Inflammatory macrophage treated with lipopolysaccharide for 4 hours (primary cell): ENCODE measurements around the gene STK26.
A peak's percentile ranks its signal among the peaks of the same experiment; 100 is the strongest.
"Not testable (repeated sequence)": the region's sequence is repeated elsewhere in the genome, so short reads cannot be mapped to it uniquely, and the experiment has no call there.

Experiments
- DNase-seq: peaks from one replicate; pipeline ENCODE4 v3.0.0-alpha.2; 2020

STK26 gene

DNA sequence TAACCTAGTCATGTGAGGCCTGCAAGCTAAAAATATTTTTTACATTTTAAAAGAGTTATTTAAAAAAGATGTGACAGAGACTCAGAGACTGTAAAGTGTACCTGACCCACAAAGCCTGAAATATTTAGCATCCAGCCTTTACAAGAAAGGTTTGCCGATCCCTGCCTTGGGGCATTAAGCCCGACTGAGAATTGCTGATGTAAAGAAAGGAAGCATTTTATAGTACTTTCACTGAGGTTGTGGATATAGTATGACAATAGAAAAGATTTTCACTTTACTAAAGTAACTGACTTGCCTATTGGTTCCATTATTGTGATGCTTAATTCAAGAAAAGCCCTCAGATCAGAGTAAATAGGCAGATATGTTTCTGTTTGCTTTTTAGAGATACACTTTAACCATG lies 17.0 kb downstream of the STK26 start:
- DNase-seq = no peak

DNA sequence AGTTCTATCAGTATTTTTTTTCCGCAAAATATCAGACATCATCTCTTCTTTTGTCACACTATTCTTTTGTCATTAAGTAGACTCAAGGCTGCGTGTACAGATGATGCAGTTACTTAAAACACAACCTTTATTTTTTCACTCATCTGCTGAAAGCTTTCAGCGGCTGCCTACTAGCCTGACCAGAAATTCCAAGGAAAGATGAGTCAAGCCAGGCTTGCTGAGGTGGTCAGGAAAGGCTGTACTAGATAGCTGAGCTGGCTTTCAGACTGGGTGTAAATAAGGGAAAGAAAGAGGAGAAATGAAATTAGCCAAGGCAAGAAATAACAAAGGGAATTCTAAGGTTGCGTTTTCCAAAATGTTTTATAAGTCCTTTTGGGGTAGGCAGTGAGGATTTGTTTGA lies 17.9 kb downstream of the STK26 start:
- no peak for DNase-seq

DNA sequence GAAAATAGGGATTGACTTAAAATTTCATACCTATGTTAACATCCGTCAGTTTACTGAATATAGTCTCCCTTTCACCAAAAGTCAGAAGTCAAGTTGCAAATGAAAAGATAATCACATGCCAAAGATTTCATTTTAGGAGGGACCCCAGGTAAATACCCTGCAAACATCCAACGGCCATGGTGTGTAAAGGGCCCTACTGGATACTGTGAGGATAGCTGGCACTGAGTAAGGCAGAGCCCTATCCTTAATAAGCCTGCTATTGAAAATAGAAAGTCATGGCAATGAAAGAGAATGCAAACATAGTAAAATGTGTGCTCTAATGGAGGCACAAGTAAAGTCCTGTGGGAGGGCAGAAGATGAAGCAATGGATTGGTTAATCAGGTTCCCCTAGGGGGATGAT lies 20.9 kb downstream of the STK26 start:
- peak; percentile 28 for DNase-seq

DNA sequence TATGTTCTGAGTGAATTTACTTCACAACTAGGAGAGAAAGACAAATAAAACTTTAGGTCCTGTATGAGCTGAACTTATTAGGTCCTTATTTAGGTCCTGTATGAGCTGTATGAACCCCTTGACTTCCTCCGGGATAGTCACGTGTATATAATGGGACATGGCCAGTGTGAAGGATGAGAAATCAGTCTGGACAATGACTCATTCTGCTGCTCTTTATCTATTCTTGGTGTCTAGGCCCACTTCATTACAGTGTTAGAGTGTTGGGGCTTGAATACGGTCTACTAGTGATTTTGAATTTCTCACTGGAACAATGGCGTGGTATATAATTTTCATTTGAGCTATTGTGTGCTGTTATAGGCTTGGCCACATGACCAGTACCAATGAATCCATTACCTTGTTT lies 21.9 kb downstream of the STK26 start:
- peak; percentile 38 for DNase-seq

DNA sequence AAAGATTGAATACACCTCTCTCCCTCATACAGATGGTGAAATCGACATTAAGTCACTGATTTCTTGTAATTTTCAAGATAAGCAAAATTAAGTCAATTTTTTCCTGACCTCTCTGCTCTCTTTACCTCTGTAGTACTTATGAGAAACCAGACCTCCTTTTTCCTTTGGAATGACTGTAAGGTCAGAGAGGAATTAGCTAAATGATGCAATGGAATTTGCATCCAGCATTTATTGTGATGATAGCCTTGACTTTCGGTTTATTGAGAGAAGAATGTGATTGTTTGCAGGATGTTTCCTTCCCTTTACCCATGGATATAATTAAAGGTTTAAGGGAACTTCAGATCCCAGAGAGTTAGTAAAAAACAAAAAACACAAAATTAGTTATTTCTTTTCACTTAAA lies 22.4 kb downstream of the STK26 start:
- no peak for DNase-seq

DNA sequence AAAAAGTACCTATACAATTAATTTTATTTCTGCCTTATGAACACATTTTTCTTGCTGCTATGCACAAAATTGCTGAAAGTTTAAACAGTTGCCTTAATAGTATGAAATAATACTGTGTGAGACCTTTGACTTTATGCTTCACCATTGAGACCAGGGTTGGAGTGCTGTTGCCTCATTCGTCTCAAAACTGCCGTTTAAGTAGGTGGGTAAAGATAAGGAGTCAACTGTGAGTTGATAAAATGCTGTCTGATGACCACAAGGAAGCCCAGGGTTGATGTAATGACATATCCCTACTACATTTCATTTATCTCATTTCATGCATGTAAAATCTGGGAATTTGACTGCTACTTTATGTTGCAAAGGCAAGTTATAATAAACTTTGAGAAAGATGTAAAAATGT lies 23.4 kb downstream of the STK26 start:
- no peak for DNase-seq

DNA sequence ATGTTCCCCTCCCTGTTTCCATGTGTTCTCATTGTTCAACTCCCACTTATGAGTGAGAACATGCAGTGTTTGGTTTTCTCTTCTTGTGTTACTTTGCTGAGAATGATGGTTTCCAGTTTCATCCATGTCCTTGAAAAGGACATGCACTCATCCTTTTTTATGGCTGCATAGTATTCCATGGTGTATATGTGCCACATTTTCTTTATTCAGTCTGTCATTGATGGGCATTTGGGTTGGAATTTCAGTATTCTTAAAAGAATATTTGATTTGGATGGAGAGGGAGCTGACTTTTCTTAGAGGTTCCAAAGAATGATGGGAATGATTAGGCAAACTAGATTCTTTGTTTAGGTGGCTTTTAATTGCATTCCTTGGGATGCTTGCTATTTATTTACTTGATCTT lies 28.7 kb downstream of the STK26 start:
- not testable (repeated sequence) for DNase-seq

DNA sequence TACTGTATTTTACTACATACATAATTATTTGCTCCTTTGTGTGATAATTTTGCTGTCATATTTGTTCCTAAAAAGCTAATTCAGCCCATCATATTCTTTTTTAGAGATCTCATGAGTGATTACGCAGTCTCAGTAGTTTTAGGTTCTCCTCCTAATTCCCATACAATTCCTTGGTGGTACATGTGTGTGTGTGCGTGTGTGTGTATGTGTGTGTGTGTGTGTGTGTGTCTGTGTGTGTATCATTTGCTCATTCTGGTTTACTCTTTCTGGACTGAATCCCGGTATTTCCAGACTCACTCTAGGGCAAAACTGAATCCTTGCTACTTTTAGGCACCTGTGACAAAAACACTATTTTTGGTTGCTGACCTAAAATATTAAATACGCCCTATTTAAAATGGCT lies 34.9 kb downstream of the STK26 start:
- no peak for DNase-seq

DNA sequence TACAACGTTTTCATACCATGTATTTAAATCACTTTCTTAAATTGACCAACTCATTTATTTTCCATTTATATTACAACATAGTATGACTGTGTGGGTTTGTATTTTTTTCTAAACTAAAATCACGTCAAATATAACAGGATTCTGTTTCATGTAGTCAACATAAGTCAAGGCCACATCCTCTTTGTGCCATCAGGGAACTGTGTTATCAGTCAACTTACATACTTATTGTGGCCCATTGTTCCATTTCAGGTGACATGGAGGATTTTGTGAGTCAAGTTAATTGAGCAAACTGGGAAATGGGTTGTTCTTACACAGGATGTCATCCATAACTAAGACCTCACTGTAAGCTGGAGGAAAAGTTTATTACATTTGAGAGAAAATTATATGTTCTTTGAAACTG lies 35.9 kb downstream of the STK26 start:
- DNase-seq = no peak

DNA sequence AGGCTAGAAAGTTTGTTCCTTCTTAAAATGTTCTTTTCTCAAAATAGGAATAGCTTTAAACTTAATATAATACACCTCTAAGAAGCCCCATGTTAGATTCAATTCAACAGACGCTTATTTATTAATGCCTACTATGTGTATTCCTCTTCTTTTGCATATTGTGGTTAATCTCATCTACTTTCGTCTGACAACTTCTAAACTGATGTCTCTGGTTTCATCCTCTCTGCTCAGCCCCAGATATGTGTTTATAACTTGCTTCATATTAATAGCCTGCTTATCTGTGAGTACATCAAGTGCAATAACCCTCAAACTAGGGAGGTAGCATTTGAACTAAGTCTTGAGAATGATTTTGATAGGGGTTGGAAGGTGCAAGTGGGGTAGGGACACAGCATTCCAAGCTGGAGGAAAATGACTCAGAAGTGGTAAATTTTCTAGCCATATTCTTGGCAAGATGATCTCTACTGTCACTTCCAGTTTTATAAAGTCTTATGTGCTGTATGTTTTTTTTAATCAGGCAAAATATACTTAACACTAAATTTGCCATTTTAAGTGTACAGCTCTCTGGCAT lies 37.0 kb downstream of the STK26 start:
- DNase-seq = no peak

DNA sequence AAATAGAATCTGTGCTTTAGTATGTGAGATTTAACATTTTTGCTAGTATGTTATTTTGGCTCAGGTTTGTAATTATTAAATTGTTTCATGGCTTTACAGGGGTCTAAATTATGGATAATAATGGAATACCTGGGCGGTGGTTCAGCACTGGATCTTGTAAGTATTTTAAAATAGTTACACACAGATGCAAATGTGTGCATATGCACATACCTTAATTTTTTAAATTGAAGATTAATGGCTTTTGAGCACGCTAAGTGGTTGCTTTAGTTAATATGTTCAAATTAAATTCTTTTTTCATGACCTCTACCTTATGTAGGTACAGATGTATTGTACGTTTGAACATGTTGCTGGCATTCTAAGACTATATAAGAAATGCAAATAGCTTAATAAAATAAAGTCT lies 40.2 kb downstream of the STK26 start:
- no peak for DNase-seq

DNA sequence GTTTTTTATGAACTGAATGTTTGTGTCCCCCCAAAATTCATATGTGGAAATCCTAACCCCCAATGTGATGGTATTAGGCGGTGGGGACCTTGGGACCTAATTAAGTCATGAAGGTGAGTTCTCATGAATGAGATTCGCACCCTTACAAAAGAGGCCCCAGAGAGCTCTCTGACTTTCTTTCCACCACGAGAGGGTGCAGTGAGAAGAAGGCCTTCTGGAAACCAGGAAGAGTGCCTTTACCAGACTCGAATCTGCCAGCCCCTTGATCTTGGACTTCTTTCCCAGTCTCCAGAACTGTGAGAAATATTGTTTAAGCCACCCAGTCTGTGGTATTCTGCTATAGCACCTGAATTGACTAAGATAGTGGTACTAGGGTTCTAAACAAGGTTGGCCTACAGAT lies 40.8 kb downstream of the STK26 start:
- DNase-seq = no peak

DNA sequence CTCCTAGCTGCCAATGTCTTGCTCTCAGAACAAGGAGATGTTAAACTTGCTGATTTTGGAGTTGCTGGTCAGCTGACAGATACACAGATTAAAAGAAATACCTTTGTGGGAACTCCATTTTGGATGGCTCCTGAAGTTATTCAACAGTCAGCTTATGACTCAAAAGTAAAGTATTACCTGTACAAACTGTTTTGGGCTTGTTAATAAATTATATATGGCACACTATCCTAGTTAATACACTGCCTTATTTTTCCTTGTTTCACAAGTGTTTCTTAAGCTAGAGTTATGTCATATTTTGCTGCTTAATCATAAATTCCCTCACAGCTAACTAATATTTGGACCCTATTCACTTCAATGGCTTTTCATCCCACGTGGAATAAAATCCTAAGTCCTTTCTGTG lies 45.3 kb downstream of the STK26 start:
- no peak for DNase-seq

DNA sequence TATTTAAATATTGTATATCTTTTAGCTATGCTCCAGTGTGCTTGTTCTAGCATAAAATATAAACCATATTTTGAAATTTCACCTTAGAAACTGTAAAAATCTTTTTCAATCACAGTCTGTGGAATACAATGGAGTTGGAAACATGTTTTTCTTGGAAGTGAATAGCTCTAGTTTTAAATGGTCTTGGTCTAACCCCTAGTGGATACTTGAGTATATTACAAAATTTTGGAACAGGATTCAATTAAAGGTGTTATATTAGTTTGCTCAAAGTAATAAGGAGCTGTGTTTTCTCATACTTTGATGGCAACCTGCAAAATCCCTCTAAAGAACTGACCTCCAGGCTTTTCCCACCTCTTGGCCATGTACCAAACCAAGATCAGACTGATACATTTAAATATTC lies 48.2 kb downstream of the STK26 start:
- no peak for DNase-seq

DNA sequence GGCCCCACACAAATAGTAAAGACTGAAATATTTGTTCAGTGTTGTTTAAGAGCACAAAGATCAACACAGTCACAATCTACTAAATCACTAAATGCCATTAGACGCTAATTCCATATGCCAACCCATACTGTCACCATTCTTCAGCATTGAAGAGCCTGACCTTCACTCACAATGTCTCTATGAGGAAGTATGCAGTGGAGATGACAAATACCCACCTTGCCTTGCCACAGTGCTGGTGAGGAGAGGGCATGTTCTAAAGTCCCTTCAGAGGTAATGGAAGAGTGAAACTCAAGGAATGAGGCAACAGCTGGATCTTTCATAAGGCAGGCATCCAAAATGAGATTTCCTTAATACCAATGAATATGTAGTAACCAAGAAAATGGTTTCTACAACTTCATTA lies 54.3 kb downstream of the STK26 start:
- peak; percentile 6 for DNase-seq

DNA sequence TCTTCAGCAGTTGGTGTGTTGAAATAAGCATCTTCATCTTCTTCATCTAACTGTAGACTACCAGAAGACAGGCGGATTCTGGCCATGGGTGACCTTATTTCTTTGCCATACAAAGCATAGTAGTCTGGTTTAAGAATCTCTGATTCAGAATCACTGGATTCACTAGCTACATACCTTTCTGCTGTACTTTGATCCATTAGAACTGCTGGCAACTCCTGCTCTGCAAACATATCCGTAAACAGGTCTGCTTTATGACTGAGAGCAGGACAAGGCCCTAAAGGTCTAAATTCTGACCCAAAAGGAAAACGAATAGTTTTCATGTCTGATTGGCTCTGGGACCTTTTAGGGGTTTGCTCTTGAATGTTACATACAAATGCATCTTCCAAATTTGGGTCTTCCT lies 54.8 kb downstream of the STK26 start:
- DNase-seq = no peak

DNA sequence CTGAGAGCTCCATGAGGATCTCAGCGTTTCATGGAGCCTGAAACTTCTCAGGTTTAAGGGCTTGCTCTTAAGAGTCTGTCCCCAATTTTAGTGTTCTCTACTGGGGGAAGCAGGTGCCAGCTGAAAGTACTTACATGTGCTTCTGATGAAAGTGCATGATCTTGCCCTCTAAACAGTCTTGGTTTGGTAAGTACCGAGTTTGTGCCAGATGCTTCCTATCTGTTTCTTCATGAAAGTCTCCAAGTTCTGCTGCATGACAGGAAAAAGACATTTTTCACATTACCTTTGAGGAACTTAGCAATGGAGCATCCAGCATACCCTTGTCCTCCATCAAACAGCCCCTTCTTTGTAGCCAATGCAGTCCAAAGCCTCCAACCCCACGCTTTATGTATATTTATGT lies 62.7 kb downstream of the STK26 start:
- DNase-seq = no peak

DNA sequence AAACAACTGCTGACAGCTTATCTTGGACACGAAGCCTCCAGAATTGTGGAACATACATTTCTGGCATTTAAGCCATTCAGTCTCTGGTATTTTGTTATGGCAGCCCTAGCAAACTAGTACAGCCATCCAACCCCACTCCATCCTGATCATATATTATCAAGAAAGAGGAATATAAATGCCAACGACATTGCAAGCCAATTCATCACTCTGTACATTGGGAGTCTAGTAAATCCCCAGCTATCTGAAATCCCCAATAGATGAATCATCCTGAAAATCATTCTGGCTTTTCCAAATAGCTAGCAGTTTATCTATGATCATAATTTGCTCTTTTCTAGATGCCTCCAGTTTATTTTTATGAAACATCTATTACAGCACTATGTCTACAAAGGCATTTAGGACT lies 63.6 kb downstream of the STK26 start:
- DNase-seq = peak; percentile 65

DNA sequence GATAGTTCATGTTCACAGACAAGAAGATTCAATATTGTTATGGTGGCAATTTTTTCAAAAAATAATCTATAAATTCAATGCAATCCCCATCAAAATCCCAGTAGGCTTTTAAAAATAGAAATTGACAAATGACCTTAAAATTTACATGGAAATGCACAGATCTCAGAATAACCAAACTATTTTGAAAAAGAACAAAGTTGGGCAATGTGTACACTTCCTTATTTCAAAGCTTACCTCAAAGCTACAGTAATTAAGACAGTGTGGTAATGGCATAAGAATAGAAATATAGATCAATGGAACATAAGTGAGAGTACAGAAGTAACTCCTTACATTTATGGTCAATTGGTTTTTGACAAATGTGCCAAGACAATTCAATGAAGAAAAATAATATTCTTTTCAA lies 65.8 kb downstream of the STK26 start:
- DNase-seq = peak; percentile 81

DNA sequence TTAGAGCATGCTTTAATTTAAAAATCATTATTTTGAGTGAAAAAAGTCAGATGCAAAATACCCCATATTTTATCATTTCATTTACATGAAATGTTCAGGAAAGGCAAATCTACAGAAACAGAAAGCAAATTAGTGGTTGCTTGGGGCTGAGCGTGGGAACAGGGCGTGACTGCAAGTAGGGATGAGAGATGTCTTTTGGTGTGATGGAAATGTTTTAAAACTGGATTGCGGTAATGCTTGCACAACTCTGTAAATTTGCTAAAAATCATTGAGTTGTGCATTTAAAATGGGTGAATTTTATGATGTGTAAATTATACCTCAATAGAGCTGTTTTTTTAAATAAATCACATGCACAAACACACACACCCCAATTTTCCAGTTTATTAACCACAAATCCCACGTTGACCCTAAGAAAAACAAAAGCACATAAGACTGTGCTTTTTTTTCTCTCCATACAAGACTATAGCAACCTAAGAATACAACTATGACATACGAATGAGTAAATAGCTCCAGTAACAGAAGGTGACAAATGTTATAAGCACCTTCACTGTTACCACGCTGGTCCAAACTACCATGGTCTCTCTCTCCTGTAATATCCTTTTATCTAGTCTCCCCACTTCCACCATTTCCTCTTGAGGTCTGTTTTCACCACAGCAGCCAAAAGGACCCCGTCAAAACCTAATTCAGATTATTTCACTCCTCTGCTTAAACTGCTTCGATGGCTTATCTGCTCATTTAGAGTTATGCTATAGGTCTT lies 67.5 kb downstream of the STK26 start:
- DNase-seq = peak; percentile 91

DNA sequence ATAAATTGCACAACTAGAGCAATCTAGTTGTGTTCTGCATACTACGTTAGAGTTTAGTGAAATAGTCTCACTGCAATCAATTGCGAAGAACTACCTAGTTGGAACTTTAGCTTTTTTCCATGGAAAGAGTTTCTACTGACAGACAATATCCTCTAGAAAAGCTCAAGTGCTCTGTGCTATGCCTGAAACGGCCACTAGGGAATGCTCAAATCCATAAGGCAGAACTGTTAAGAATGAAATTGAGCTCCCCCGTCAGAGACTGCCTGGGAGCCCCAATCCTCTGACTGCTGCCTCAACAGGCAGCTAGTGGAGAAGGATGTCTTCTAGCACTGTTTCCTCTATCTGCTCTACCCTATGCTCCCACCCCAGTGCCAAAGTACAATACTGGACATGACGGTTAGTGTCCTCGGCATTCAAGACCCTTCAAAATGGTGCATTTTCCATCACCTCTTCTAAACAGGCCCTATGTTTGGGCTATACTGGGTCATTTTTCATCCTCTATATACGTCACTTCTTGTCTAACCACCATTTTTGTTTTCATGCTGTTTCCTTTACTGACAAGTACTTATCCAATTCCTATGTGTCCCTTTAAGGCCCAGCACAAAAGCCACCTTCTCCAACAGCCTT lies 69.5 kb downstream of the STK26 start:
- DNase-seq = peak; percentile 76

DNA sequence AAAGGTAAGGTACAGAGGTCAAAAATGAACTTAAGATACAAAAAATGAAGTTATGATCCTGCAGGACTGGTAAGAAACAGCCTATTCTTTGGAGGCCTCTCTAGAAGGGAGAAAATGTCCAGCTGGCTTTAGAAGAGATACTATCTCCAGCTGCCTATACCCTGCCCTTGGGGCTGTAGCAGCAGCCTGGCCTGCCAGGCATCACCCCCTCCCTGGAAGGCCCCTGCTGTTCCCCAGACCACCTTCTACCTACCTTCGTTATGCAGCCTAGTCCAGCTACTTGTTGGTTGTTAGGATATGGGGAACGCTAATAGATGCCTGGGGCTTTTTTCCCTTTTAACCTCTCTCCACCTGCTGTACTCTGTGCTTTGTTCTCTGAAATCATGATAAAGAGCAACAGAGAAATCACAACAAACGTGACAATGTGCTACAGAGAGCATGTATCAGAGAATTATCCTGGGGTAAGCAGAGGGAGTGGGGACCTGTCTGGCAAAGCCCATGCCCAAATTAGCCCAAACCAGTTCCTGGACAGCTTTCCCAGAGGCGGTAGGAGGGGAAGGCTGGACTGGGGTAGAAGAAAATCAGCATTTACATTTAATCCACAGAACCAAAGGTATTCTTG lies 70.2 kb downstream of the STK26 start:
- DNase-seq = no peak

DNA sequence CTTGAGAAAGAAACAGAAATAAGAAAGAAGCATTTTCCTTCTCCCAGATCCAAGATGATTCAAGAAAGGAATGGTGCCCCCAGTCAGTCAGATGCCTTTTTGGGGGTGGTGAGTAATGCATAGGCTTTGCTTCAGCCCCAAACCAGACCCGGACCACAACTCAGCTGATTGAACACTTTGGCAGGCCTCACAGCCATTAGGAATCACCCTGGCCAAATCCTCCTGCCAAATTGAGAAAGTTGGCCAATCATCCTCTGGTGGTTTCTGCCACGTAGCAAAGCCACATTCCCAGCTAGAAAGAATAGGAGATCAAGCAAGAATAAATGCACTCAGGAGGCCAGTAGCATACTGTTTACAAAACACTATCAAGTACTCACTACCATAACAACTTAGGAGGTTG lies 71.1 kb downstream of the STK26 start:
- no peak for DNase-seq

DNA sequence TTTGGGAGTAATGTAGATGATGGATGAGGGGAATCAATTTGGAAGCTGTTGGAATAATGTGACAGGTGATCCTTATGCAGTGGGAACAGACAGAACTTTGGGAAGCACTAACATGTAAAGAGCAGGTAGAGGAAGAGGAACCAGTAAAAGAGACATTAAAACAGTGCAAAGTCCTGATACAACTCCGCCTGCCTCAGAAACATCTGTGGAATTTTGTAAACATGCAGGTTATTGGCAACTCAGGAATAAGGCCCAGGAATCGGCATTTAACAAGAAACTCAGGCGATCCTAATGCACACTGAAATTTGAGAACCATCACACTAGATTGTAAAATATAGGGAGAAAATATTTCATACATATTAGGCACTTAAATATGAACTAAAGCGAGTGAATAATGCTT lies 75.6 kb downstream of the STK26 start:
- not testable (repeated sequence) for DNase-seq
